HepG2 (cell line): ENCODE data around the gene ZNF282. TPM values are rescaled to one million over a fixed set of nuclear protein-coding genes. Genes with fewer than 3 reads are reported as not detected.

ENCODE experiments used
- CEBPG ChIP-seq: IDR thresholded peaks from 2 replicates; pipeline ENCODE4 v1.6.1; 2016
- CSRNP1 ChIP-seq: sonication (generic); formaldehyde crosslinking; IDR thresholded peaks from 2 replicates; pipeline ENCODE4 v1.8.1; 2023; ENCODE audit warnings: mild to moderate bottlenecking, missing genetic modification reagents
- FOXA1 ChIP-seq, 2 experiments: fragments of 450-650 bp in 1 of 2; sonication (generic) in 1 of 2; formaldehyde crosslinking in 1 of 2; IDR thresholded peaks; 2 replicates each; pipeline versions ENCODE4 v1.4.0 to v1.6.1; 2016 to 2020; ENCODE audit warnings: missing genetic modification reagents in 1 of 2
- KDM4B ChIP-seq: sonication (generic); formaldehyde crosslinking; IDR thresholded peaks from 2 replicates; pipeline ENCODE4 v1.4.0; 2020; ENCODE audit warnings: missing genetic modification reagents
- LBX2 ChIP-seq: sonication (generic); formaldehyde crosslinking; IDR thresholded peaks from 2 replicates; pipeline ENCODE4 v1.5.0; 2020; ENCODE audit warnings: missing genetic modification reagents, mild to moderate bottlenecking, borderline replicate concordance
- NR2C2 ChIP-seq: sonication (generic); formaldehyde crosslinking; IDR thresholded peaks from 2 replicates; pipeline ENCODE4 v1.4.0; 2020; ENCODE audit warnings: missing genetic modification reagents, mild to moderate bottlenecking, moderate library complexity, borderline replicate concordance
- PHB2 ChIP-seq: fragments of 450-650 bp; IDR thresholded peaks from 2 replicates; pipeline ENCODE4 v1.6.1; 2018; ENCODE audit not compliant: partially characterized antibody
- PRPF4 ChIP-seq: fragments of 200-400 bp; formaldehyde crosslinking; IDR thresholded peaks from 2 replicates; pipeline ENCODE4 v1.6.1; 2016; ENCODE audit warnings: low read length, low read depth; ENCODE audit not compliant: poor library complexity, severe bottlenecking
- REPIN1 ChIP-seq: sonication (generic); formaldehyde crosslinking; IDR thresholded peaks from 2 replicates; pipeline ENCODE4 v1.8.0; 2022; ENCODE audit warnings: missing genetic modification reagents, low read depth, mild to moderate bottlenecking, borderline replicate concordance
- SALL2 ChIP-seq: sonication (generic); formaldehyde crosslinking; IDR thresholded peaks from 2 replicates; pipeline ENCODE4 v1.8.1; 2023; ENCODE audit warnings: mild to moderate bottlenecking, missing genetic modification reagents, inconsistent platforms
- U2AF1 ChIP-seq: fragments of 200-400 bp; formaldehyde crosslinking; optimal IDR thresholded peaks from 2 replicates; pipeline ENCODE3; 2017; ENCODE audit warnings: mild to moderate bottlenecking, low read depth, low read length
- U2AF2 ChIP-seq: fragments of 200-400 bp; formaldehyde crosslinking; IDR thresholded peaks from 2 replicates; pipeline ENCODE4 v1.6.1; 2017; ENCODE audit warnings: low read depth, mild to moderate bottlenecking, low read length
- XBP1 ChIP-seq: sonication (generic); formaldehyde crosslinking; IDR thresholded peaks from 2 replicates; pipeline ENCODE4 v1.5.0; 2020; ENCODE audit warnings: missing genetic modification reagents
- ZBTB25 ChIP-seq: IDR thresholded peaks from 2 replicates; pipeline ENCODE4 v1.6.1; 2018; ENCODE audit warnings: missing genetic modification reagents
- ZKSCAN5 ChIP-seq: sonication (generic); formaldehyde crosslinking; IDR thresholded peaks from 2 replicates; pipeline ENCODE4 v1.5.1; 2020; ENCODE audit warnings: mild to moderate bottlenecking, missing genetic modification reagents
- ZMYM3 ChIP-seq: sonication (generic); formaldehyde crosslinking; IDR thresholded peaks from 2 replicates; pipeline ENCODE4 v1.5.1; 2020; ENCODE audit warnings: mild to moderate bottlenecking, missing genetic modification reagents
- ZNF335 ChIP-seq: sonication (generic); formaldehyde crosslinking; IDR thresholded peaks from 2 replicates; pipeline ENCODE4 v1.4.0; 2020; ENCODE audit warnings: missing genetic modification reagents
- ZNF75D ChIP-seq: sonication (generic); formaldehyde crosslinking; IDR thresholded peaks from 2 replicates; pipeline ENCODE4 v1.8.1; 2023; ENCODE audit warnings: missing genetic modification reagents, mild to moderate bottlenecking, borderline replicate concordance
- ZSCAN30 ChIP-seq: sonication (generic); formaldehyde crosslinking; IDR thresholded peaks from 2 replicates; pipeline ENCODE4 v1.5.0; 2020; ENCODE audit warnings: mild to moderate bottlenecking, missing genetic modification reagents
- polyA plus RNA-seq, 8 experiments: library from polyadenylated mRNA; depleted of rRNA in 3 of 8; stranded (reverse) in 7 of 8; unstranded in 1 of 8; fragments of >200 nt; fragmentation: Illumina TruSeq in 4 of 8; extraction: Trizol in 4 of 8; gene quantifications; 2 replicates each; pipeline versions ENCODE4 v1.2.1 to v1.2.3, GENCODE V29; 2011 to 2016; ENCODE audit warnings: low read depth in 4 of 8, missing spikeins in 1 of 8, mixed read lengths in 1 of 8; ENCODE audit not compliant: insufficient read depth in 1 of 8
- total RNA-seq, 5 experiments: library from RNA; depleted of rRNA; stranded (reverse); fragments of >200 nt; fragmentation: Illumina TruSeq; extraction: Trizol; gene quantifications; 2 replicates each; pipeline ENCODE4 v1.2.3, GENCODE V29; 2016; ENCODE audit warnings: low read depth in 1 of 5
- TF ChIP-seq, protein P1 (sequence below): sonication (generic); formaldehyde crosslinking; IDR thresholded peaks from 2 replicates; pipeline ENCODE4 v1.5.1; 2020; ENCODE audit warnings: missing genetic modification reagents, mild to moderate bottlenecking, borderline replicate concordance
- TF ChIP-seq, protein P2 (sequence below): sonication (generic); formaldehyde crosslinking; IDR thresholded peaks from 2 replicates; pipeline ENCODE4 v1.8.1; 2023; ENCODE audit warnings: missing genetic modification reagents, mild to moderate bottlenecking, borderline replicate concordance
- TF ChIP-seq, protein P3 (sequence below): sonication (generic); formaldehyde crosslinking; IDR thresholded peaks from 2 replicates; pipeline ENCODE4 v1.4.0; 2020; ENCODE audit warnings: missing genetic modification reagents

The ZNF282 gene
- total and polyA plus RNA-seq, 2 of the 13 experiments (the other 11 are each of a cell fraction or from before 2014, with no cell fraction given): 9.1 to 20.9 TPM

DNA sequence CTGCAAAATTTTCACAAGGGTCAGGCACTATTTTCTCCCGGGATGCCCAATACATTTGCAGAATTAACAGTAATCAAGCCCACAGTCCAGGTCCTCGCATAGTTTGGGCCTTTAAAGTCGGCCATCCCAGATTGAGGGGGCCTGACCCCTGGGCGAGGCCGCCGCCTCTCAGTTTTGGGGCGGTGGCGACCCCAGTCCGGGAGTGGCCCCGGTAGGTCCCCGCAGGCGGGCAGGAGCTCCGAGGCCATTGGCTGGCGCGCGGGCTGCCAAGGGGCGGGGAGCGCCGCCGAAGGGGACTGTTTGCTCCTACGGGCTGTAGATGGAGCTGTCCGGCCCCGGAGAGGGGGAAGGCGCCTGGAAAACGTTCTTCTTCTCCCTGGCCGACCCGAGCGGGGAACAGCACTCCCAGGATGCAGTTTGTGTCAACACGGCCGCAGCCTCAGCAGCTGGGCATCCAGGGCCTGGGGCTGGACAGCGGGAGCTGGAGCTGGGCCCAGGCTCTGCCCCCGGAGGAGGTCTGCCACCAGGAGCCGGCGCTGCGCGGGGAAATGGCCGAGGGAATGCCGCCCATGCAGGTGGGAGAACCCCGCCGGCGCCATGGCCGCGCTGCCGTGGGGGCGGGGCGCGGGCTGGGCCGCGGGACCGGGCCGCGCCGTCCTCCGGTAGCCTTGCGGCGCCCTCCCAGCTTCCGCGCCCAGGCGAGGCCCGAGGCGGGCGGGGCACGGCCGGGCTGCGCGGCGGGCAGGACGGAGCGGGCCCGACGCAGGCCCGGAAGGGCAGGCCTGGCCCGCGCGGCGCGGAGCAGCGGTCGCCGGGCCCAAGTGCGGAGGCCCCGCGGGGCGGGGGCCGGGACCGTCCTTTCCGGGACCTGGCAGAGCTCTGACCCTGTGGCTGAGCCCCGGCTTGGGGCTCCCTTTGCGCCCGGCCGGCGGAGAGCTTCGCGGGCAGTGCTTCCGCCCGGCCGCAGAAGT is at the start of gene ZNF282 (continued):
- TF ChIP-seq LBX2 (CRISPR knock-in tag) (no peak), XBP1 (CRISPR knock-in tag) (no peak), U2AF2 (no peak), ZMYM3 (peak; percentile 22; the same call in 1 of the 2 replicates), ZNF335 (CRISPR knock-in tag) (peak; percentile 74), CEBPG (CRISPR knock-in tag) (peak; percentile 30; the same call in 1 of the 2 replicates), ZKSCAN5 (CRISPR knock-in tag) (0 out of 2 replicates have a peak, but pooled peaks have one; percentile 38), U2AF1 (no peak), FOXA1 (IDR thresholded peaks at IDR 0.05) (no peak; the same call in 1 of the 2 replicates), FOXA1 (CRISPR knock-in tag; IDR thresholded peaks at IDR 0.05) (peak; percentile 99), REPIN1 (CRISPR knock-in tag) (peak; percentile 93), NR2C2 (CRISPR knock-in tag) (peak; percentile 52; the same call in 1 of the 2 replicates), ZBTB25 (peak; percentile 73; the same call in 1 of the 2 replicates), ZSCAN30 (CRISPR knock-in tag) (no peak), SALL2 (CRISPR knock-in tag) (peak; percentile 89), PRPF4 (no peak), CSRNP1 (CRISPR knock-in tag) (peak; percentile 66; the same call in 1 of the 2 replicates), KDM4B (CRISPR knock-in tag) (peak; percentile 76; the same call in 1 of the 2 replicates), PHB2 (no peak), ZNF75D (CRISPR knock-in tag) (no peak)
- TF ChIP-seq, protein P1, sequence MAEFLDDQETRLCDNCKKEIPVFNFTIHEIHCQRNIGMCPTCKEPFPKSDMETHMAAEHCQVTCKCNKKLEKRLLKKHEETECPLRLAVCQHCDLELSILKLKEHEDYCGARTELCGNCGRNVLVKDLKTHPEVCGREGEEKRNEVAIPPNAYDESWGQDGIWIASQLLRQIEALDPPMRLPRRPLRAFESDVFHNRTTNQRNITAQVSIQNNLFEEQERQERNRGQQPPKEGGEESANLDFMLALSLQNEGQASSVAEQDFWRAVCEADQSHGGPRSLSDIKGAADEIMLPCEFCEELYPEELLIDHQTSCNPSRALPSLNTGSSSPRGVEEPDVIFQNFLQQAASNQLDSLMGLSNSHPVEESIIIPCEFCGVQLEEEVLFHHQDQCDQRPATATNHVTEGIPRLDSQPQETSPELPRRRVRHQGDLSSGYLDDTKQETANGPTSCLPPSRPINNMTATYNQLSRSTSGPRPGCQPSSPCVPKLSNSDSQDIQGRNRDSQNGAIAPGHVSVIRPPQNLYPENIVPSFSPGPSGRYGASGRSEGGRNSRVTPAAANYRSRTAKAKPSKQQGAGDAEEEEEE (CRISPR knock-in tag): no peak
- TF ChIP-seq, protein P2, sequence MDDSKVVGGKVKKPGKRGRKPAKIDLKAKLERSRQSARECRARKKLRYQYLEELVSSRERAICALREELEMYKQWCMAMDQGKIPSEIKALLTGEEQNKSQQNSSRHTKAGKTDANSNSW: no peak
- TF ChIP-seq, protein P3, sequence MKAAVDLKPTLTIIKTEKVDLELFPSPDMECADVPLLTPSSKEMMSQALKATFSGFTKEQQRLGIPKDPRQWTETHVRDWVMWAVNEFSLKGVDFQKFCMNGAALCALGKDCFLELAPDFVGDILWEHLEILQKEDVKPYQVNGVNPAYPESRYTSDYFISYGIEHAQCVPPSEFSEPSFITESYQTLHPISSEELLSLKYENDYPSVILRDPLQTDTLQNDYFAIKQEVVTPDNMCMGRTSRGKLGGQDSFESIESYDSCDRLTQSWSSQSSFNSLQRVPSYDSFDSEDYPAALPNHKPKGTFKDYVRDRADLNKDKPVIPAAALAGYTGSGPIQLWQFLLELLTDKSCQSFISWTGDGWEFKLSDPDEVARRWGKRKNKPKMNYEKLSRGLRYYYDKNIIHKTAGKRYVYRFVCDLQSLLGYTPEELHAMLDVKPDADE (CRISPR knock-in tag): 0 out of 2 replicates have a peak, but pooled peaks have one; percentile 33
